Endothelial cell of umbilical vein (primary cell): ENCODE measurements around the gene ZNF283.

Experiments
- EZH2 ChIP-seq: IDR thresholded peaks from 2 replicates; pipeline ENCODE4 v1.6.1; 2012; ENCODE audit warnings: borderline replicate concordance, low read depth, mild to moderate bottlenecking, moderate library complexity, low read length, inconsistent platforms; ENCODE audit not compliant: severe bottlenecking
- FOS ChIP-seq: IDR thresholded peaks from 2 replicates; pipeline ENCODE4 v1.6.1; 2011; ENCODE audit warnings: mild to moderate bottlenecking, low read length, moderate library complexity, borderline replicate concordance; ENCODE audit not compliant: insufficient read depth
- JUN ChIP-seq: IDR thresholded peaks from 2 replicates; pipeline ENCODE4 v1.6.1; 2011; ENCODE audit warnings: borderline replicate concordance, low read depth; ENCODE audit not compliant: insufficient read length, insufficient read depth
- MYC ChIP-seq: IDR thresholded peaks from one replicate; pipeline ENCODE4 v1.6.1; 2011; ENCODE audit warnings: mild to moderate bottlenecking, low read depth, low read length
- POLR2A ChIP-seq: IDR thresholded peaks from 2 replicates; pipeline ENCODE4 v1.6.1; 2012; ENCODE audit warnings: low read depth, mild to moderate bottlenecking, control low read depth, low read length
- POLR2AphosphoS5 ChIP-seq: IDR thresholded peaks from 2 replicates; pipeline ENCODE4 v1.6.1; 2012; ENCODE audit warnings: low read depth, mild to moderate bottlenecking, control low read depth, low read length, moderate library complexity; ENCODE audit not compliant: insufficient read depth
- TF ChIP-seq, protein P1 (sequence below), 2 donors: IDR thresholded peaks; 1 replicate in 1 of 2; 2 replicates in 1 of 2; pipeline ENCODE4 v1.5.1; 2011; ENCODE audit warnings: low read length in 2 of 2, mild to moderate bottlenecking in 2 of 2, moderate library complexity in 2 of 2, control low read depth in 1 of 2, inconsistent platforms in 1 of 2, low read depth in 1 of 2; ENCODE audit not compliant: insufficient read depth in 1 of 2; ENCODE audit errors: extremely low read depth in 1 of 2
- TF ChIP-seq, protein P2 (sequence below): IDR thresholded peaks from 2 replicates; pipeline ENCODE4 v1.6.1; 2011; ENCODE audit not compliant: insufficient read depth, insufficient read length

DNA sequence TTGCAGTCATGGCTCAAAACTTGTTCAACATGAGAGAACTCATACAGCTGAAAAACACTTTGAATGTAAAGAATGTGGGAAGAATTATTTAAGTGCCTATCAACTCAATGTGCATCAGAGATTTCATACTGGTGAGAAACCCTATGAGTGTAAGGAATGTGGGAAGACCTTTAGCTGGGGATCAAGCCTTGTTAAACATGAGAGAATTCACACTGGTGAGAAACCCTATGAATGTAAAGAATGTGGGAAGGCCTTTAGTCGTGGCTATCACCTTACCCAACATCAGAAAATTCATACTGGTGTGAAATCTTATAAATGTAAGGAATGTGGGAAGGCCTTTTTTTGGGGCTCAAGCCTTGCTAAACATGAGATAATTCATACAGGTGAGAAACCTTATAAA is 20.1 kb downstream of the ZNF283 start:
- TF ChIP-seq MYC (no peak), POLR2AphosphoS5 (no peak), JUN (no peak), EZH2 (no peak), POLR2A (no peak), FOS (no peak)
- TF ChIP-seq, protein P1, sequence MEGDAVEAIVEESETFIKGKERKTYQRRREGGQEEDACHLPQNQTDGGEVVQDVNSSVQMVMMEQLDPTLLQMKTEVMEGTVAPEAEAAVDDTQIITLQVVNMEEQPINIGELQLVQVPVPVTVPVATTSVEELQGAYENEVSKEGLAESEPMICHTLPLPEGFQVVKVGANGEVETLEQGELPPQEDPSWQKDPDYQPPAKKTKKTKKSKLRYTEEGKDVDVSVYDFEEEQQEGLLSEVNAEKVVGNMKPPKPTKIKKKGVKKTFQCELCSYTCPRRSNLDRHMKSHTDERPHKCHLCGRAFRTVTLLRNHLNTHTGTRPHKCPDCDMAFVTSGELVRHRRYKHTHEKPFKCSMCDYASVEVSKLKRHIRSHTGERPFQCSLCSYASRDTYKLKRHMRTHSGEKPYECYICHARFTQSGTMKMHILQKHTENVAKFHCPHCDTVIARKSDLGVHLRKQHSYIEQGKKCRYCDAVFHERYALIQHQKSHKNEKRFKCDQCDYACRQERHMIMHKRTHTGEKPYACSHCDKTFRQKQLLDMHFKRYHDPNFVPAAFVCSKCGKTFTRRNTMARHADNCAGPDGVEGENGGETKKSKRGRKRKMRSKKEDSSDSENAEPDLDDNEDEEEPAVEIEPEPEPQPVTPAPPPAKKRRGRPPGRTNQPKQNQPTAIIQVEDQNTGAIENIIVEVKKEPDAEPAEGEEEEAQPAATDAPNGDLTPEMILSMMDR (IDR thresholded peaks at IDR 0.05; ENCODE audit: extremely low read depth in 1 of 2, insufficient read depth in 1 of 2, low read depth in 1 of 2, low read length in 2 of 2), result no peak
- TF ChIP-seq, protein P2, sequence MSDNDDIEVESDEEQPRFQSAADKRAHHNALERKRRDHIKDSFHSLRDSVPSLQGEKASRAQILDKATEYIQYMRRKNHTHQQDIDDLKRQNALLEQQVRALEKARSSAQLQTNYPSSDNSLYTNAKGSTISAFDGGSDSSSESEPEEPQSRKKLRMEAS, result no peak
